Activated CD4-positive, alpha-beta T cell treated with anti-CD3 and anti-CD28 coated beads, Interleukin-10, Interleukin-2, amounts not matched to agents 100 ng/mL and 50 ng/mL, durations not matched to agents 16 hours and 8 hours (primary cell): ENCODE data around the gene GSN.

Source experiments
- DNase-seq: peaks from one replicate; pipeline ENCODE4 v3.0.0-alpha.2; 2020

Gene GSN

DNA sequence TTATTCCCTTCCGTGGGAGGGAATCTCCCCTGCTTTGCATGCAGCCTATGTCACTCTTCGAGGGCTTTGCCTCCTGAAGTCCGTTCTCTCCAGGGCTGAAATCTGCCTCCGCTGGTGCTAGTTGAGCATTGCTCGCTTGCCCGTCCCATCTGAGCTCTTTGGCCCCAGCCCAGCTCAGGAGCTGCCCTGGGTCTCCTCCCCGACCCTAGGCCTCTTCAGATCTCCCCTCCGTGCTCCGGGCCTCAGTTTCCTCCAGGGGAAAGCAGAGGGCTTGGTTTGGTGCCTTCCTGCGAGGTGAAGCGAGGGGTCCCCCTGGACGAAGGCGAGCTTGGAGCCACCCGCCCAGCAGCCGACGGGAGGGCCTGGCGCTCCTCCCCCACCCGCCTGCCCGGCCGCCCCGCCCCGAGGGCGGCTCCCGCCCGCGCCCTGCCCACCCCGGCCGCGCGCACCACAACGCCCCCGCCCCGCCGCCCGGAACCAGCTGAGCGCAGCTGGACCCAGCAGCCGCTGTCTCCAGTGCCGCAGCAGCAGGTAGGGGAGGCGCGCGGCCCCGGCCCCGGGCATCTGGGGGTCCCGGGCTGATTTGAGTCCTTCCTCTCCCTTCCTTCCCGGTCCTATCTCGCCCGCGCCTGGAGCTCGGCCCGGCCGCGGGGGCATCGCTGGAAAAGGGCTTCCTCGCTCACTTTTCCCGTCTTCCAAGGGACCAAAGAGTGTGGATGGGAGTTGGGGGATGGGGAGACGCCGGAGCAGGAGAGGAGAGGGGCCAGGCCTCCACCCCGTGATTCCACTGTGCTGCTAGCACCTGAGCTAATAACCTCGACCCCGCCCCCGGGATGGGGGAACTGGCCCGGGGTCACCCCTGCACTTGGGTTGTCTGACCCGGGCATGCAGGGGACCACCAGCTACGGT is at the start of gene GSN:
TSS of gene GSN (plus strand) at position 474 of the 909 bp plus-strand sequence. CDS start 33,810 bp downstream, outside the sequence.
- peak; percentile 55 for DNase-seq

DNA sequence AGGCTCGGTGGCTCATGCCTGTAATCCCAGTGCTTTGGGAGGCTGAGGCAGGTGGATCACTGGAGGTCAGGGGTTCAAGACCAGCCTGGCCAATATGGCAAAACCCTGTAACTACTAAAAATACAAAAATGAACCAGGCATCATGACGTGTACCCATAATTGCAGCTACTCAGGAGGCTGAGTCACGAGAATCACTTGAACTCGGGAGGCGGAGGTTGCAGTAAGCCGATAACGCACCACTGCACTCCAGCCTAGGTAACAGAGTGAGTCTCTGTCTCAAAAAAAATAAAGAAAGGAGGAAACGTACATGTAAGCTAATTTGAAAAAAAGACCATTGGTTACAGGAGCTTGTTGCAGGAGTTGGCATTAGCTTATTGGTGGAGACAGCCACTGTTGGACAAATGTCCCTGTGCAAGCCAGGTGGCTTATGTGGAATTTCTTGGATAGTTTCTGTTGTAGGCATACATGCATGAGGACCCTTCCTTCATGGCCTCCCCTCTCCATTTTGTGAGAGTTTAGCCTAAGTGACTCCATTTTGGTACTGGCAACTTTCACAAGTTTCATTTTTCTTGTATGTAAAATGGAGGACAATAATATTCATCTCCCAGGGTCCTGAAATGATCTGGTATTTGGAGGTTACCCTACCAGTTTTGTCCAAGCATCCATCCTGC is 49.5 kb upstream of the GSN start:
- DNase-seq = no peak

DNA sequence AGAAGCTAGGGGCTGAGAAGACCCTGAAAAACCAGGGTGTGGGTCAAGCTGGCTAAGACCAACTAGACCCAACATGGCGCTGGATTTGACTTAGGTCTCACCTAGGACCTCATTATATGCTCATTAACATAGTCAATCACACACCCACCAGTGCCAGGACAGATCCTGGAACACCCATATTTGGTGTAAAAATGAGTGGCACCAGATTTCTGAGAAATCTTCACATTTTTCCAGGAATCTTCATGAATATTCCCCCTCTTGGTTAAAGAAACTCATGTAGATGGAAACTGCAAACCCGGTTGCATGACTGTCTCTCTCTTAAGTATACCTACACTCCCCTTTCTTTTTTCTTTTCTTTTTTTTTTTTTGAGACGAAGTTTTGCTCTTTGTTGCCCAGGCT is 48.4 kb upstream of the GSN start:
- peak; percentile 15 for DNase-seq

DNA sequence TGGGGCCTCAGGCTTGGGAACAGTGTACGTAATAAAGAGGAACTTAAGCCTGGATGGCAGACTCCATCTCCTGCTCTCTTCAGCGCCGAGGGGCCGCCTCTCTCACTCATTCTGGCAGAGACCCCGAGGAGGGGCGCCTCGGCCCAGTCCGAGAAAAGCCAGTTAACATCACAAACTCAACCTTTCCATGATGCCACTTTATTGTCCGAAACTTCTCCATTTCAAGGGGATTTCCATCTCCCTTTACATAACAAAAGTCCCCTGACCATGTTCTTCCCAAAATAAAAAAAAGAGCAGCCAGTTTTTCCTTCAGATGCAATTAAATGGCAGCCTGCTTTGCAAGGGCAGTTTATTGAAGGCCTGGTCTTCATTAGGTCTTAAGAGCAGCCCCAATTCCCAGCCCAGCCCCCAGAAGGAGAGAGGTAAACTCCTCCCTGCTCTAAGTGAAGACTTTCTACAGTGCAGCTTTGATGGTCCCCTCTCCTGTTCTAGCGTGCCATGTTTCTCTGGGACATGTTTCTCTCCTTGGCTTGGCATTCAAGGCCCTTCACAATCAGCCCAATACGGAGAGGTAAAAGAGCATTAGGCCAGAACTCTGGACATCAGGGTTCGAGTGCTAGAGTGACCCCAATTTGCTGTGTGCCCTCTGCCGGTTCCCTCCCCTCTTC is 46.8 kb upstream of the GSN start:
- DNase-seq = no peak

DNA sequence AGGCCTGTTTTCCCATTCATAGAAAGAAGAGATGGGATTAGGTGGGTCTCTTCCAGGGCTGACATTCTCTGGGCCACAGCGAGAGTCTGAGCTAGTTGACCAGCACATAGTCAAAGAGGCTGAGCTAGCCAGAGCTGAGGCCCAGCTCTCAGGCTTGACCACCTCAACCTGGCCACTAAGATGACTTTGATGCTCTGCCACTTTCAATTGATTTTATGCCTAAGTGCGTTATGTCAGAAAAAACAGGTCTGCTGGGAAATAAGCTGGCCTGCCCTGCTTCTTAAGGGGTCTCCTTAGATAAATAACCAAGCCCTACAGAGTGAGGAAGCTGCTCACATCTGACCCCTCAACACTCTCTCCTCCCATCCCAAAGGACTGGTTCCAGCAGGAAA is 46.3 kb upstream of the GSN start:
- DNase-seq = no peak

DNA sequence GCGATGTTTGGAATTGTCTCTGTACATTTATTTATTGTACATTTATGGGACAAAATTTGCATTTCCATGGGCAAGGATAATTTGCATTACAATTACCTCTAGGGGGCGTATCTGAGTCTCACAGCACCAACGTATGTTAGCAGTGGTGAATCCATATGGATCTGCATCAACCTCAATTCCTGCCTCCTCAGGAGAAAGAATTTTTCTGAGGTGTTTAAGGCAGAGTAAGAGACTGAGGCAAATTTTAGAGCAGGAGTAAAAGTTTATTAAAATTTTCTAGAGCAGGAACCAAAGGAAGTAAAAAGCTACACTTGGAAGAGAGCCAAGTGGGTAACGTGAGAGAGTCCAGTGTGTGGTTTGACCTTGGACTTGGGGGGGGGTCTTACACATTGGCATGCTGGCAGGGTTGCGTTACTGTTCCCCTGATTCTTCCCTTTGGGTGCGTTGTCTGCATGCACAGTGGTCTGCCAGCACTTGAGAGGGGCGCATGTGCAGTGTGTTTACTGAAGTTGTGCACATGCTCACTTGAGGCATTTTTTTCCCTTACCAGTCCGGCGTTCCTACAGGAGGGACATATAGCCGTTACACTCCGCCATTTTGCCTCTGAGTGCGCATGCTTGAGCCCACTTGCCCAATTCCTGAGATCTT is 45.3 kb upstream of the GSN start:
- DNase-seq = peak; percentile 27

DNA sequence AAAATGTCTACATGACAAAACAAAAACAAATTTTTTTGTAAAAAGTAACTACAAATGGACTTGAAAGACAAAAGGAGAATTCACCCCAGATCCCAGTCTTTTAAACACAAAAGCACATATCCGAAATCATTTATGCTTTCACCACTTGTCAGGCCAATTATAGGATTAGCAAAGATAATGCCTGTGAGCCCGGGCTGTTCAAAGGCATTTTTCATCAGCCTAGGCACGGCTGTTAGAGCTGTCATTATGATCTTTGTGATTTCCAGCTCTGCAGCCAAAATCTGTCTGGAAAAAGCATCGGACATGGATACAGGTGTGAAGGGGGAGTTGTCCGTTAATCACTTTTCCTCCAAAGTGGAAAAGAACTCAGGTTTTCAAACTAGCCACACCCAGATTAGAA is 42.7 kb upstream of the GSN start:
- no peak for DNase-seq

DNA sequence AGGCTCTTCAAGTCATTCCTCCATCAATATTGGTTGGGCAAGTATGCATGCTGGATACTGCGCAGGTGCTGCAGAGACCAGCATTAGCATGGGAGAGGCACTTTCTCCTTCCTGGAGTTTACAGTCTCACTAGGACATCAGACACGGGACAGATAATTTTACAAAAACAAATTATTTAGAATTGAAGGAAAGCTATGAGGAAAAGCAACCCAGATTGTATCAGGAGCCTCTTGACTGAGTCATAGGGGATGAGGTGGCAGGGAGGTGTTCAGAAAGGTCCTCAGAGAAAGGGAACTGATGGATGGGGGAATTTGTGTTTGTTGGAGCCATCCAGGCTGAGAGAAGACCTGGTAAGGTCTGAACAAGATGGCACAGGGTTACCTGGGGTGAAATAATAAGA is 41.8 kb upstream of the GSN start:
- DNase-seq = no peak

DNA sequence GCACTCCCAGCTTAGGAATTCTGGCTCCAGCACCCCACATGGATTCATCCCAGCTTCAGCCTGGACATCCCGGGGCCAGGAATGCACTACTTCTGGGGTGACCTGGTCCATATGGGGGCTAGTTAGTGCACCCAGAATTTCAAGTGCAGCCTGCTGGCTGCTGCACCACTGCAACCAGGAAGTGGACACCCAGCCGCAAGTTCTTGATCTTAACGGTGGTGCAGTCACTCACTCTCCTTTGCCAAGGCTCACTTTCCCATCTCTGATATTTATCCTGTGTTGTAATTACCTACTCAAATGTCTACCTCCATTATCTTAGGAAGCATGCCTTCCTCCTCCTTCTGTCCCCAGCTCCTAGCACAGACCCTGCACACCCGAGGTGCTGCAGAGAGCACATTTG is 40.1 kb upstream of the GSN start:
- no peak for DNase-seq

DNA sequence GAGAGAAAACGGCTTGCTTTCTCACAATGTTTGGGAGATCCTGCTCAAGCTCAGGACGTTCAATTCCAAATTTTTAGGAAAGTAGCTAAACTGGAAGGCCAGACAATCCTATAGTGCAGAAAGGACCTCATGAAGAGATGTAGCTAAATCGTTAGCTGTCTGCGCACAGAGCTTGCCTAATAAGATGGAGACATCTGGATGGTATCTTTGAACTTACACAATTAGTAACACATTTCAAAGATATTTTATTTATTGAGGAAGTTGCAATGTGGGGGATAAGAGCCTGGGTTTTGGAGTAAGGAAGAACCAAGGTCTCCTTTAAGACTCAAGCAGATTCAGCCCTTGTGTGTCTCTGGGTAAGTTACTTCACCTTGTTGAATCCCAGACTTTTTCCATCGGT is 37.7 kb upstream of the GSN start:
- no peak for DNase-seq

DNA sequence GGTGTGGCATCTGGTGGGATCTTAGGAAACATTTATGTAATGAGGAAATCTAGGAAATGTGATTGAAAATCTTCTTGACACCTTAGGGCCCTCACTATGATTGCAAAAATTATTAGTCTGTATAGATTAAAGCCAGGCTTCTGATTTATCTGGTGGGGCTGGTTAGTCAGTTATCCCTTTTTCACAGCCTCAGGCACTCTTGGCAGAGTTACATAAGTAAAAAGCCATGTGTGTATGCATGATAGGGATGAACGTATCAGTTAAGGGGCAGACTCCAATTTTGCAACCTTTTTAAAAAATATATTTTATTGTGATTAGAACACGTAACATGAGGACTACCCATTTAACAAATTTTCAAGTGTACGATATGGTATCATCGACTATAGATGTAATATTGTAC is 35.7 kb upstream of the GSN start:
- DNase-seq = no peak

DNA sequence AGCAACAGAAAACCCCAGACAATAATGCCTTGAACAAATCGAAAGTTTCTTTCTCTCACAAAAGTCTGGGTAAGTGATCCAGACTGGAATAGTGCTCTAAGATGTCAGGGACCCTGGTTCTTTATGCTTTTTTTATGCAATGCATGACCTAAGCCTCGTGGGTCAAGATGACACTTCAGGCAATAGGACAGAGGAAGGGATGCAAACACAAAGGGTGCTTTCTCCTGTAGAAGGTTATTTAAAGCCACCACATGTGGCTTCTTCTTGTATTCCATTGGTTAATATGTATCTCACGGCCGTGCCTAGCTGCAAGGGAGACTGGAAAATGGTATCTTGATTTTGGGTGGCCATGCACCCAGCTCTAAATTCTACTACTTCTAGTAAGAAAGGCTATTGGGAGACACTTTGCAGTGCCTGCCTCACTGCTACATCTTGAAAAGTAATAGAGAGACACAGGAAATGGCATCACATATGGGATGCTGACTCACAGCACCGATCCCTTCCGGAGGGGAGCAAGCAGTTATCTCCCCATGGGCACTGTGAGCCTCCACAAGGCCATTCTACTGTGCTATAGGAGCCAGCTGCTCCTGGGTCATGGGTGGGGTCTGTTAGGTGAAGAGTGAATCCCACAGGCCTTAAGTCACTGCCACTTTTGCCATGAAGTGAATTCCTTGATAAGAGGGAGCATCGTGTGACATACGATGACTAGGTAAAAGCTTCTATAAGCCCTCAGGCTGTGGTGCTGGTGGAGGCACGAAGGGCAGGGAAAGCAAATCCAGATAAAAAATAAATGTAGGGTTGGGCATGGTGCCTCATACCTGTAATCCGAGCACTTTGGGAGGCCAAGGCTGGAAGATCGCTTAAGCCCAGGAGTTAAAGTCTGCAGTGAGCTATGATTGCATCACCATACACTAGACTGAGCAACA is 33.8 kb upstream of the GSN start:
- DNase-seq = no peak

DNA sequence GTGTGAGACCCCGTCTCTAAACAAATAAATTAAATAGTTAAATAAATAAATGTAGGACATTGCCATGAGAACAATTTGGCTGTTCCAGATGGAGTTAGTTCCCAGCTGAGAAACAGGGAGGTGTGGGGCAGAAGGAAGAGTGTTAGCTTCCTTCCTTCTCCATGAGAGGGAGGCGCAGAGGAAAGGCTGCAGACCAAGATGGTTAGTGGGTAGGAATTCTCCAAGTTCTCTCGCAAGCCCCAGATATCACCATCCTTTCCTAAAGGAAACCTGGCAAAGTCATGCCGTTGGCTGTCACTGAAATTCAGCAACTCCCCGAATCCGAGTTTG is 33.2 kb upstream of the GSN start:
- no peak for DNase-seq

DNA sequence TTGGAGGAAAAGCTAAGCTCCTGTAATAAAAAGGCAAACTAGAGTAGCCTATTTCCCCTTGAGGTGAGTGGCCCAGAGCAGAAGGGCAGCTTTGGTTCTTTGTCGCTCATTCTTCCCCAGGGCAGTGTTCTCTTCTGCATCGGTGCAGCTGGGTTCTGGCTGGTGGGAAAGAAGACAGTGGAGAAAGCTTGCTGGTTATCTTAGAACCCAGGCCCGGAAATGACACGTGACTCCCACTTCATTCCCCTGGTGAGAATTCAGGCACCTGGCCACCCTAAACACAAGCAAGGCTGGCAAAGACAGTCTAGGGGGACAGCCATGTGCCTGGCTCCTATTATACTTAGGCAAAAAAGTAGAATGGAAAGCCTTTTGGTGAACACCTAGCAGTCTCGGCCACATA is 32.5 kb upstream of the GSN start:
- no peak for DNase-seq

DNA sequence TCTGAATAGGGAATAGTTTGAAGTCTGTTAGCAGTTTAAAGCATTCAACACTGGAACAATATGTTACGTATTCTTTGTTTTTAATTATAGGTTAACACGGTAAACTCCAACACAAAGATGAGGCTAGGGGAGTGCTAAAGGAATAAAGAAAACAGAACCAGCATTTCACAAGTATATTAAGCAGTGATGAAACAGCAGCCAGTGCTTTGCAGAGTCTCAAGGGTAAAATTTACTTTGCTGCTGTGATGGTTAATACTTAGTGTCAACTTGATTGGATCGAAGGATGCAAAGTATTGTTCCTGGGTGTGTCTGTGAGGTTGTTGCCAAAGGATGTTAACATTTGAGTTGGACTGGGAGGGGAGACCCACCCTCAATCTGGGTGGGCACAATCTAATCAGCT is 30.0 kb upstream of the GSN start:
- DNase-seq = no peak

DNA sequence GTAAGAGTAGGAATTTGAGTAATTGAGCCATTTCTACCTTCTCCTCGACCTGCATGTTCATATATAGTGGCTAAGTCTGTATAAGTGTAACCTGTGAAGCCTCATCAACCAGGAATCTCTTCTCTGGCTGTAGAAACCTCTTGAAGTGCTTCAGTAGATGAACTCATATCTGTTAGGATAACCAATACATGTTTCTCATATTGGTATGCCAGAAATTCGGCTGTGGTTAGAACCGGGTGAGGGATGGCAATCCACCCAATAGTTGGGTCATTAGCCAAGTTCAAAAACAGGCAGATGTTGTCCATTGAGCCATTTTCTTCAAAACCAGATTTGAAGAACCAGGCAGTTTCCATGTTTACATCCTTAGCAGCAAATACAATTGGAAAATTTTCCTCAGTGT is 28.9 kb upstream of the GSN start:
- DNase-seq = no peak

DNA sequence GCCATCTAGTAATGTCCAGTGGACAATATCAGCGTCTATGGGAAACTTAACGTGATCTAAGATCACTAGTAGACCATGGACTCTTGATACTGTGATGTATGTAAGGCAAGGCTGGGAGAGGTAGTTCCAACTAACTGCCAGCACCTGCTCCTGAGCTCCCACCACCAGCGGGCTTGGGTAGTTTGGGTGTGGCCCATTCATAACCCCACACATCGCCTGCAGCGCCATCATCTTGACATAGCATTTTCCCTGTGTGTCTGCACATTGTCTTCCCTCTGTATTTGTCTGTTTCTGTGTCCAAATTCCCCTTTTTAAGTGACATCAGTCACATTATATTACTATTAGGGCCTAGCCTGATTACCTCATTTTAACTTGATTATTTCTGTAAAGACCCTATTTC is 28.1 kb upstream of the GSN start:
- no peak for DNase-seq

DNA sequence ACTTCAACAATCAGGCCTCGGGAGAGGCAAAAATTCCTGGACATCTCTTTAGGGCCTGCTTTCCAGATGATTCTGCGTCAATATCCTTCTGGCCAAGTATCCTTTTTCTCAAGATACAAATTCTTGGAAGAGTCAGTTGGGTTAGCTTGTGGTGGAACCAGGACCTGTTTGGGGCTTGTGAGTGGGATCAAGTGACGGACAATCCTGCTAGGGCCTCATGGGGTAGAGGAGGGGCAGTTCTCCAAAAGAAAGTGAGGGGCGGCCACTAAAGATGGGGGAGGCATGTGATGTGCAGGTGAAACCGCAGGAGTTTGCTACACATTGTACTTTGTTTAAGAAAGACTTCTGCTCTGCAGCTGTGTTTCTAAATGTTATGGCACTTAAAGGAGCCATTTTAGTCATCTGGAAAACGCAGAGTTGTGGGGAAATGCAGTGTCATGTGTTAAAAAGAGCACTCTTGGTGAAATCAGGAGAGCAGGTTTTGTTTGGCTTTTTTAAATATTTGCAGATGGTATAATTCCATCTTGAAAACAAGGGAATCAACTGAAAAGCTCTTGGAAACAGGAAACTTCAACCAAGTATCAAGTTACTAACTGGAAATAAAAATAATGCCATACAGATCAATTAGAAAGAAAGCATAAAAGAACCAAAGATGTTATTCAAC is 27.4 kb upstream of the GSN start:
- DNase-seq = no peak

DNA sequence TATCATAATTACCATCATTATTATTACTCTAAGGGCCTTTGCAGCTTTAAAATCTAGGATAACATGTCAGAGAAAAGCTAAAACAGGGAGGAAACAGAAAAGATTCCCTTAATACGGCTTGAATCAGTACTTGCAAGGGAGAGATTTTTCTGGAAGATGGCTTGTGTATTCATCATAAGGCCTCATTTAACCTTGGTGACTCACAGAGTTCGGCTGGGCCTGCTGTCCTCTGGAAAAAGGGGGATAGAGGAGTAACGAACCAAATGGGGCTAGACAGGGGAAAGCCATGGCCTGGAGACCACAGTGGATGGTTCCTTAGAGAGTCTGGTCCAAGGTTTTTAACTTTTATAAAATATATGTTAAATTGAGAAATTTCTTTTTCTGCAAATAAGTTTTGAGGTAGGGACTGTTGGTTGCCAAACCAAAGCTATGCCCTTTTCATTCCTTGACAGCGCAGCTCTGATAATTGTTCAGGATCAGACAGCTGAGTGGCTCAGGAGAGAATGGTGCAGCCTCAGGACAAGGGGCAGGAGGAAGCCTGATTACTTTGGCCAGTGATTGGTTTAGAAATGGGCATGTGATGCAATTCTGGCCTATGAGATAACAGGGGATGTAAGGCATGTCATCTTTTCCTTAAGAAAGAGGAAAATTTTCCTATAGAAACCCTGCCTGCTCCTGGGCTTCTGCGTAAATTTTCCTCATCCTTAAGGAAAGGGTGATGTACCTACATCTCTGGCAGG is 25.6 kb upstream of the GSN start:
- DNase-seq = no peak

DNA sequence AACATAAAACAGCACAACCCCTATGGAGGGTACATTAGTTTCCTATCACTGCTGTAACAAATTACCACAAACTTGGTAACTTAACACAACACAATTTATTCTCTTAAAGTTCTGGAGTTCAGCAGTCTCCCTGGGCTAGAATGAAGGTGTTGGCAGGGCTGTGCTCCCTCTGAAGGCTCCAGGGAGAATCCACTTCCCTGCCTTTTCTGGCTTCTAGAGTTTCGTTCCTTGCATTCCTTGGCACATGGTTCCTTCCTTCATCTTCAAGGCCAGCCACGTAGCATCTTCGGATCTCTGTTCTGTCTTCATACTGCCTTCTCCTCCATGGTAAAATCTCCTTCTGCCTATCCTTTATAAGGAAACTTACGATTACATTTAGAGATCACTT is 25.0 kb upstream of the GSN start:
- no peak for DNase-seq
